Hematopoietic multipotent progenitor cell (in vitro differentiated cells): ENCODE results near the gene OMA1. TPM values are rescaled to one million over a fixed set of nuclear protein-coding genes. Genes with fewer than 3 reads are reported as not detected.

ENCODE experiments used
- DNase-seq, 3 donors: peaks; one replicate each; pipeline ENCODE4 v3.0.0-alpha.2; 2011 to 2015; ENCODE audit warnings: low read depth in 2 of 3, low spot score in 2 of 3
- total RNA-seq: library from RNA; depleted of rRNA; stranded (reverse); fragments of >200 nt; gene quantifications from one replicate; pipeline ENCODE4 v1.2.3, GENCODE V29; 2012

Gene OMA1
- total RNA-seq, 1 donor, result 17.5 TPM

DNA sequence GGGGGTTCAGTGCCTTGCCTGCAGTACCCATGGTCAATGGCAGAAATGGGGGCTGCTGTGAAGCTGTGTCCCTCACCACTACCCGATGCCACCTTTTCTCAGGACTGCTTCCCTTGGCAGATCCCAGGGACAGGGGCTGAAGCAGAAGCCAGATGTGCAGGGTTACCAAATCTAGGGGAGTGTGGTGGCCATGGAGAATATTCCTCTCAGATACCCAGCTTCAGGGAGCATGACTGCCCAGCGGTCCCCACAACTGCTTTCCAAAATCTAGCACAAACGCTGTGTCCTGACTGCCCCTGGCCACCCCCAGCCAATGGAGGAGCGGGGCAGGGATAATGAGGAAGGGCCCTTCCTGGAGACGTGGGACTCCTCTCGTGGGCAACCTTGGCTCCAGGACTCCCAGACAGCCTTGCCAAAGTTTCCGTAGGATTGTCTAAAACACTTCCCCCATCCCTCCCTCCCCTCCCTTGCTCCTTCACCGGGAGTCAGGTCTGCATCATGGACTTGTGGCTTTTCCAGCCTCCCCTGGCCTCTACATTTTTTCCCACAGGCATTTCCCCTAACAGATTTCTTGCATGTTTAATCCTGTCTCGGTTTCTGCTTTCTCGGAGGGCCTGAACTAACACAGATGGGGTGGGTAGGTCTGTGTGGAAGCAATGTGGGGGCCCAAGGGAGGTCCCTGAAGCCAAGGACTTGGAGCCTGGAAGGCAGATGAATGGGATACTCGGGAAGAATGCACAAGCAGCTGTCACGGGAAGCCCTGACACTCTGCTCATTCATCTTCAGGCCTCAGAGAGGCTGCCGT is 80.5 kb downstream of the OMA1 start:
- DNase-seq, result no peak

DNA sequence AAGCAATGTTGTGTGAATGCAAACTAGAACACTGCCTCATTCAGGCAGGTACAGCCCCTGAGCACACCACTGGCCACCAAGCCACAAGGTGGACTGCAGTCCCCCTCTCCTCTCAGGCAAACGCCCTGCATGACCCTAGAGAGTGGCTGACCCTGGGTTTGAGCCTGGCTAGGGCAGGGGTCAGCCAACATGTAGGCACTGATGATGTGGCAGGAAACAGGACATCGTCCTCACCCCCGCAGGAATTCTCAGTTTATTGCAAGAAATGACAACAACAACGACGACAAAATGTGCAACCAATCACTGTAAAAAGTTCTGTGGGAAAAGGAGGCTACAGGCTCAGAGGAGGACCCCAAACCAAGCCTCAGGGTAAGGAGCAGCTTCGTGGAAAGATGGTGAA is 81.3 kb downstream of the OMA1 start:
- no peak for DNase-seq

DNA sequence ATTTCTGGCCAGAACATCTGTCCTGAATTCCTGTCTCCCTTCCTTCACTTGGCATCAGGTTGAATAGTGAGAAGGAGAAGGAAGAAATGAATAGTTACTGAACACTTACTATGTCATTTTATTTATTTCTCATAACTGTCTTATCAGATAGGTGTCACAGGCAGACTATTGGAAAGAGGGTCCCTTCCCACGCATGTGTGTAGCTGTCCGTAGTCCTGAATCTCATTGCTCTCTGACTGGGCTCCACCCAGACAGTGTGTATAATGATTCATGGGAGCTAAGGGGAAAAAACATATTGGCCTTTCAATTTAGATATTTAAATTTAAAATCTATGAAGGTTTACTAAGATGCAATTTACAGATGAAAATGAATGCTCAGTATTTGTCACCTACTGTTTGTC is 86.1 kb downstream of the OMA1 start:
- DNase-seq, result peak in 1 of 3 donors; percentile 12

DNA sequence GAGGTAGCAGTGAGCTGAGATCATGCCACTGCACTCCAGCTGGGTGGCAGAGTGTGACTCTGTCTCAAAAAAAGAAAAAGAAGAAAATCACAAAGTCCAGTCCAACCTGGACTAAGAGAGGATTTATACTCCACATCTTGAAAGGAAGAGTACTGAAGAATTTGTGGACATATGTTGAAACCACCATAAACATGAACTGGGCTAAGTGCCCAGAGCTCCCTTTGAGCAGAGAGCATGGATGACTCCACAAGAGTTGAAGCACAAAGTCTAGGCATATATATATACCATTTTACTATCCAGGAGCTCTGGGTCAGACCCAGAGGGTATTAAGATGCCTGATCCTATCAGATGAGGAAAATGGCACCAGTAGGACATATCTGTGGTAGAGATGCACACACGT is 86.6 kb downstream of the OMA1 start:
- no peak for DNase-seq

DNA sequence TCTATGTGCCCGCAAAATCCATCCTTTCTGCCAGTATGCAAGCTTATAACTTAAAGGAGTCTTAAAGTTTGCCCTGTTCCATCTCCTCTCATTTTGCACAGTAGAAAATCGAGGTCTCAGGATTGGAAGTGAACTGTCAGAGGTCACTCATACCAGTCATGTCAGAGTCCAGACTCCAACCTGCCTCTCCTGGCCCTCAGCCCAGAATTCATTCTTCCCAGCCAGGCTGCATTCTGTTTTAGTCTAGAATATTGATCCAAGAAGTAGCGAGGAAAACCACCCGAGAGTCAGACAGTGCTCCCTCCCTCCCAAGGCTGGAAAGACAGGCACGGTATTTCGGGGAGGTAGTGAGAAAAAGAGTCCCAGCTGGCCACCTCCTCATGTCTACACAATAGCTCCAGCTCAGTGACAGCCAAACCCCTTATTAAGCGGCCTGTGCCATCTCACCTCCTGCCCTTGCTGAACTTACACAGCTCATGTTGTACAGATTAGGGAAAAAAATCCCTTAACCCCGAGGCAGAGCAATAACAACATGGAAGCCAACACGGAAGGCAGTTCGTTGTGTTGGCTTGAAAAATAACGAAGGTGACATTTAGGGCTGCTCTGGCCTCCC is 89.4 kb downstream of the OMA1 start:
- DNase-seq, result no peak

DNA sequence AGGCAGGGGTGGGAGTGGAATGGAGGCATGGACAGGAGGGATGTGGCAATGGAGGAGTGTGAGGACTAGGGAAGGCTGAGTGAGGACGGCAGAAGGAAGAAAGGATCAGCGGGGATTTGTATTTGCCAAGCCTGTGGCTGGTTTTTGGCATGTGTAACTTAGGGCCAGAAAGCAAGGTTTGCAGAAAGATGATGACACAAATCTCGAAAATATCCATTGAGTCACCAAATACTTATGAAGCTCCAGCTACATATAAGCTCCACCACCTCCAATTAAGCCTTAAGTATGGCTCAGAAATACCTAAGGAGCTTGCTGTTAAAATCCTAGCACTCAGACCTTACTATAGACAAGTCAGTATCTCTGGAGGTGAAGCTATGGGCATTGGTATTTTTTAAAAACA is 90.1 kb downstream of the OMA1 start:
- DNase-seq, result no peak

DNA sequence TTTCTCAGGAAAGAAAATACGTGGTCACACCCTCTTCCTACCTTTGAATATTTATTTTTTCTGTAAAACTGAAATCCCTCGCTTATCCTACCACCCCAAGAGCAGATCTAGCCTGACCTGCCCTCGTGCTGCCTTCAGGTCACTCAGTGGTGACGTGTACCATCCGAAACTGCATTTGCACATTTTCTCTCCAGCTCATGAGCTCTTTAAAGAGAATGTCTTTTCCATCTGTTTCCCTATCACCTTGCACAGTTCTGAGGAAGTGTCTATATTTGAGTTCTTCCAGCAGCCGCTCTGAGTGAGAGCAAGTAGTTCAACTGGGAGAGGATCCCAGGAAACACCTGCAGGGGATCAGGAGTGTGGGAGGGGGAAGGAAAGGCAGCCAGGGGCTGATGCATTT is 91.7 kb downstream of the OMA1 start:
- DNase-seq, result no peak

DNA sequence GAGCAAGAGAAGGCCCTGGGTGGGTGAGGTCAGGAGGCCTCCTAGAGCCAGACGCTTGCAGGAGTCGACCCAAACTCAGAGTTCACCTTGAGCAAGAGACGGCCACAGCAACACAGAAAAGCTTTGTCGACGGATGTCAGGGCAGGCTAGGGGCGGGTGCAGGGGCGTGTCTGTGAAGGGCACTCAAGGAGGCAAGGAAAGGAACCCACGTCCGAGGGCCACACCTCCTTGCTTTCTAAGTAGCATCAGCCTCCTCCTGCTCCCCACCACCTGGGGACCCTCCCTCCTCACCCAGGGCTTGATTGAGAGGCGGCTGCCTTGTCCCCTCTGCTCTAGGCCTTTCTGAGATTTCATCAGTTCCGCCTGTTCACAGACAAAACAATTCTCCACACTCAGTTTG is 92.1 kb downstream of the OMA1 start:
- DNase-seq, result no peak

DNA sequence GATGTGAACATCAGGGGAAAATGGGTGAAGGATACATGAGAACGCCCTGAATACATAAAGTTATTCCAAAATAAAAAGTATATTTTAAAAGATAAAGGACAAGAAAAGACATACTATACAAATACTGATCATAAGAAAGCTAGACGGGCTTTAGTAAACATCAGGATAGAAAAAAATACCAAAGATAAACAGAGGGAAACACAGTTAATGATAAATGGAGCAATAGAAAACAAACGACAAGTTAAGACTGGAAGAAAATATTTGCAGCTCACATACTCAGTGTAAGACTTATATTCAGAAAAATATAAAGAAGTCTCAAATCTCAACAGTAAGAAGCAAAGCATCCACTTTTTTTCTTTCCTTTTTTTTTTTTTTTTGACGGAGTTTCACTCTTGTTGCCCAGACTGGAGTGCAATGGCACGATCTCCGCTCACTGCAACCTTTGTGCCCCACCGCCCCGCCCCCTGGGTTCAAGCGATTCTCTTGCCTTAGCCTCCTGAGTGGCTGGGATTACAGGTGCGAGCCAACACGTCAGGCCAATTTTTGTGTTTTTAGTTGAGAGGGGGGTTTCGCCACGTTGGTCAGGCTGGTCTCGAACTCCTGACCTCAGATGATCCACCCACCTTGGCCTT is 94.8 kb downstream of the OMA1 start:
- DNase-seq, result no peak

DNA sequence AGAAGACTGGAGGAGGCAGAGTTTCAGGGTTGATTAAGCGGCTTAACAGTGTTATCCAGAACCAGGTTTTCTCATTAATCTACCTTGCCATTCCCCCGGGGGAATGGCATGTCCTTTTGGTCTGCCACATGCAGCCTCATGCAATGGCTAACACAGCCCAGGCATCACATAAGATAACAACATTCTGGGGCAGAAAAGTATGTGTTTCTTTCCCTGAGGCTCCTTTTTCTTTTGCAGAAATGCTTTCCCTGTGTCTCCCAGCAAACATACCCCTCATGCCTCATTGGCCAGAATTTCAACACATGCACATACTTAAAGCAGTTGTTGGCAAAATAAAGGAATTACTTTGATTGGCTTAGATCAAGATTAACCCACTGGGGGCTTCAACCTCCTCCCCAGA is 98.6 kb downstream of the OMA1 start:
- no peak for DNase-seq

DNA sequence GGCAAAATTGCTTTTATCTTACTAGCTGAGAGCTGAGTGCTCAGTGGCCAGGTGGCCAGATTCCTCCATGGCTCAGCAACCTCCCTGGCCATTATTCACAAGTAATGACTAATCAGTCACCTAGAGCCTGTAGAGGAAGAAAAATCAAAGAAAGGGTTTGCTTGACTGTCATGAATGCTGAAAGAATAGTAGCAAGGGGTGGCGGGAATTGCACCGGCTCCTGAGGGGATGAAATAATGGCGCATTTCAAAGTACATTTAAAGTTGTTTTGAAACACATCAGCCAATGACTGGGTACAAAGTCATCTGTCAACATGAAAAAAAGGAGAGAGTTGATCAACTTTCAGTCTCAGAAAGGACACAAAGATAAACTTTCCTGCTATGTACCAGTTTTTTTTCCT is 99.5 kb downstream of the OMA1 start:
- DNase-seq, result no peak

DNA sequence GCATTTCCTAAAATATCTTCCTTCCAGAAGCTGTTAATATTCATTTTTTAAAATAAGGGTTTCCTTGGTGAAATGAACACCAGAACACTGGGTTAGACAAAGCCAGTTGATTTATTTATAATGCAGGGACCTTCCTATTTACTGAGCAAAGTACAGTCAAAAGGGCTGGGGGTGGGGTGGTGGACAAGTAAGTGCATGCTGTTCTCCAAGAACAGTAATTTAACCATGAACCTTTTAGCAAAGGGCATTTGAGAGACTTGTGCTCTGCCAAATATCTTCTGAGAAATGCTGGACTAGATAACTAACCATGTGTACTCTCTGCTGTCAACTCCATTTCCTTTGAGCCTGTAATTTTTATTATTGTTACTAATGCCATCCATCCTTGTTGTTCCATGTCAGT is 100.2 kb downstream of the OMA1 start:
- no peak for DNase-seq

DNA sequence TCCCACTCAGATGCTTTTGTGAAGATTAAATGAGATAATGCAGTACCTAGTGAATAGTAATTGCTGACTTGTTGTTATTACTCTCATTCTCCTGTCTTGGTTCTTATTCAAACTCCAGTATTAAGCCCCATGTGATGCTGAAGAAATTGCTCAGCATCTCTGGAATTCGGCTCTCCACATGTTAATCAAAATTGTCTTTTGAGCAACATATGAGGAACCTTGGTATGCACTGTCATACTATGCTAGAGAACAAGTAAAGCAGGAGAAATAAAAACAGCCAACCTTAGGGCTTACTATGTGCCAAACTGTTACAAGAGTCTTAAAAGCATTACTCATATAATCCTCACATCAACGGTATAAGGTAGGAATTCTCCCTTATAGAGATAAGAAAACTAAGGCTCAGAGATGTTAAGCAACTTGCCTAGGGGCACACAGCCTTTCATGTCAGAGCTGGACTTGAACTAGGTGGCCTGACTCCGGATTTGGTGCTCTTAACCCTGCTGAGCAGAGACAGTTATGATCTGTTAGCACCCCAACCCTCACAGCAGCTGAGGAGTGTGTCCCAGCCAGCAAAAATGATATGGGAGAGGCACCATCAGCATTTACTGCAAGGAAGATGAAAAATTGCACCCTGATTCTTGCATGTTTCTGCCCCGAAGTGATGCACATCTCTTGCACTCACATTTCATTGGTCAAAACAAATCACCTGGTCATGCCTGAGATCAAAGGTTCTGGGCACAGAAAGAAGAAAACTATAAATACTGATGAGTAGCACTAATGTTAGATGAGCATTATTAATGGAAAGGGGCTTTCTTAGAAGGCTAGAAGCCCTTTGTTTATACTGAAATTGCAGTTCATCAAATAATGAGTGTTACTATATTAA is 102.3 kb downstream of the OMA1 start:
- DNase-seq, result no peak

DNA sequence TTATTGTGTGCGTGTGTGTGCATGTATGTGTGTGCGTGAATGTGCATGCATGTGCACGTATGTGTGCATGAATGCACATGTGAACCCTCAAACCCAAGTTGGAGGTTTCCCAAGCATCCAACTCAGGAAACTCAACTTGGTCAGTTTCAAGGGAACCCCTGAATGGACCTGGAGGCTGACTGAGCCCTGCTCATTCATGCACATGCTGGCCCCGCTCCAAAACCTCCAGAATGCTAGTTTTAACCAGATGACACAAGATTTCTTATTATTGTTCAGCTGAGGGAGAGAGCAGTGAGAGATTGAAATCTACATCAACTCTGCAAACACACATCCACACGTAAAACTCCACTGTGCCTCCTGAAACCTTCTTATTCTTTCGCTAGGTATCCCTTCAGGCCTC is 104.4 kb downstream of the OMA1 start:
- DNase-seq, result no peak

DNA sequence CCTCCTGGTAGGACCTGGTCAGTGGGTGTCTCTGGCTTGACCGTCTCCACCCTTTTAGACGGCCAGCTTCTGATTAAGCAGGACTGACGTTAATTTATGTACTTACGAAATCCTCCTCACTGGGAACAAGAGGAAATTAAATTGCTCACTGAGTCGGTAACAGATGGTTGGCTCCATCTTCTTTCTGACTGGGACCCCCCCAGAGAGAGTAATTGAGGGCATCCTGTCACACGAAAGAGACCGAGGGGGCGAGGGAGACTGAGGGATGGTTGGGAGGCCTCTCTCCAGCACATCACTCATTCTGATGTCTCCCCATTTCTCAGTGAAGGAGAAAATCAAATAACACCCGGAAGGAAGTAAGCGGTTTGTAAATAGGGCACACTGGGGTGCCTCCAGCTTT is 104.8 kb downstream of the OMA1 start:
- no peak for DNase-seq

DNA sequence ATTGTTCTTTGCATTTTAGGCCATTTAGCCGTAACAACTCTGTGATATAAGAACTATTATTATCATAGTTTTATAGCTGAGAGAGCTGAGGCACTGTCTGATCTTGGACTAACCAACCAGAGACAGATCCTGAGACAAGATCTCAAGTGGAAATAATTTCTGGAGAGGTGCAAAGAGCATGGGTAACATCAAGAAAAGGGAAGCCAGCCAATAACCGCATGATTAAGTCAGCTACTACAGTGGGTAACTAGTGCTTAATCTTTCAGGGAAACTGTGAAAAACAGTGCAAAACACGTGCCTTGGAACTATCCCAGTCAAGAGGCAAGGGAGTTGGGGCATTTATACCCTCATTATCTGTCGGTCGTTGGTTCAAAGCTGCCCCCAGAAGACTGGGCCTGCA is 105.8 kb downstream of the OMA1 start:
- no peak for DNase-seq

DNA sequence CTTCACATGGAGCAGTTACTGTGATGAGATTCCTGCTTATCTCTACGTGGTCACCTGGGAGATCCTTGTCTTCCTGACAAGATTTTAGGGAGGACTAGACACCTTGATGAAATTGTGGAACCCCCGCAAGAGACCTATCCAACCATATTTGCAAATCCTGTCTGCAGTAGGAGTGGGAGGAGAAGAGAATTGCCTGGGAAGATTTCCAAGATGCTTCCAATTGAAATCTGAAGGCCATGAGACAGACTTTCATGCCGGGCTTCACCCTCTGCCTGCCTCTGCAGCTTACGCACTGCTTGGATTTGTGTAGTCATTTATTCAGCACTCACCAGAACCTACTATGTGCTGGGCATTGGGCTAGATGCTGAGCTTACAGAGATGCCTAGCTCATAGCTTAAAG is 106.6 kb downstream of the OMA1 start:
- no peak for DNase-seq

DNA sequence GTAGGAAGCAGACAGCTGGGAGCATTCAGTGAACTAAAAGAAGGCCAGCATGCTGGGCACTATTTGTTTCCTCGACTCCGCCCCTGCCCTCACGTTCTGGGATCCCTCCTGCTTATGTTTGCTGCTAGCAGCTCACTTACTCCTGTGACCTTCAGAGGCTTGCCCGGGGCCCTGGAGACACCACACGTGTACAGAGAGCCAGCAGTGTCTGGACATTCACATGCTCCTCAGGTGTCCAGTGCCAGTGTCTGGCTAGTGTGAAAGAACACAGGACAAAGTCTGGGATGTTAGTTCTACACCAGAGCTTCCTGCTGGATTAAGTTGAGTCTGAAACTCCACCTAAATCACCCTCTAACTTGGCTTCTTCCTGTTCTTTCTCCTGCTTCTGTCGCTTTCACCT is 108.1 kb downstream of the OMA1 start:
- DNase-seq, result no peak

DNA sequence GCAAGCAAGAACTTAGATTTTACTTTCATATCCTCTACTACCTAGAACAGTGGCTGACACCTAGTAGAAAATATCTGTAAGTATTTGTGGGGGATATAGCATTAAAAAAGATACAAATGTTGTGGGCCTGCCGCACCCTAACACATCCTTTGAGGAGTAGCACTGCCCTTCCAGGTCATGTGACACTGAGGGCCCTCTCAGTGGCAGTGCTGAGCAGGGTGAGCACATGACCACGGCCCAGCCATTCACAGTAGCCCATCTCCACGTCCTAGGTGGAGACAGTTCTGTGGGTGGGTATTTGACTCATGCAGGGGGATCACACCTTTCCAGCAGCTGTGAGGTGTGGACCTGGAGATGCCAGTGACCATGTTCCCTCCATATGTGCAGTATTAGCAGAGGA is 108.9 kb downstream of the OMA1 start:
- DNase-seq, result no peak

DNA sequence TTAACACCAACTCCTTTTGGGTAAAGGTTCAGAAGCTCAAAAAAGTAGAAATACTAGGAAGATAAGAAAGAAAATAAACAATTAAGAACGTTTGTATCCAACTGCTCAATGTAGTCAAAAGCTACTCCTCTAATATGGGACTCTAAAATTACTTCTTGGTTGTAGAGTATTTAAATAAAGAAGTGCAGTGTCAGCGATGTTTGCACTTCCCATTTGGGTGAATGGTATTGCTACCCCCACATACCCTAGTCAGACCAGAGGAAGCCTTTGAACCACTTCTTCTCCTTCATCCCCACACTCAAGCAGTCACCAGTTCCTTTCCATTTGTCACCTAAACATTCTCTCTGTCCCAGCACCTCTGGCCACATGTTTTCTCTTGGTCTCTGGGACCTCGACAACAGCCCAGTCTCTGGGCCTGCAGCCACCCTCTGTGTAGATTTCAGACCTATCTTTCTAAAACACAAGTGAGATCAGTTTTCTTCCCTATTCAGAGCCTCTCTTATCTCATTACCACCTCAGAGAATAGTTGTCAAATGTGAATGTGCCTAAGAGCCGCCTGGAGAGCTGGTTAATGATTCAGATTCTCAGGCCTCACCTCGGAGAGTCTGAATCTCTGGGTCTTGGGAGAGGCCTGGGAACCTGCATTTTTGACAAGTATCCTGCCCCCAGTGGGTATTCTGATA is 109.8 kb downstream of the OMA1 start:
- DNase-seq, result no peak

DNA sequence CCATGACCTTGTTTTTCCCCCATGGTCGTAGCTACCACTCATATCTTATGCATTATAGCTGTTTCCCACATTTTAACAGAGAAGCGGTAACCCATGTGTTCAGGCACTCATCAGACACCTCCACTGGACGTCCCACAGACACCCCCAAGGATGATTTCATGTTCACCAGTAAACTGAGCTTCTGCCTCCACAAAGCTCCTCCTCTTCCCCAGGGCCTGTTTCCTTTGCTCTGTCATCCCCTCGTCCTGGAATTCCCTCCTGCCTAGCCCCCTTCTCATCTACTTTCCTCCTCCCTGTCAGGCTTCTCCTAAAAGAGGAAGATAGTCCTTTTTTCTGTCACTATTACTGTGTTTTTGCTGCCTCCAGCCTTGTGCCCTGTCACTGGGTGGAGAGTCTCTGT is 111.2 kb downstream of the OMA1 start:
- no peak for DNase-seq
